Astrocyte (in vitro differentiated cells and primary cell): Measurements from ENCODE around the gene PTPN3. TPM values are rescaled to one million over a fixed set of nuclear protein-coding genes. Genes with fewer than 3 reads are reported as not detected.
A peak's percentile ranks its signal among the peaks of the same experiment; 100 is the strongest.

Experiments
- DNase-seq: peaks from one replicate; pipeline ENCODE4 v3.0.0-alpha.2; 2010; ENCODE audit warnings: low read depth
- FAIRE-seq: peaks from 2 replicates; lab custom pipeline; 2011; peaks lifted over from hg19 to GRCh38; lab: Jason Lieb, UNC
- H2AFZ ChIP-seq: 2 replicates; pipeline ENCODE4 v1.6.0; 2012; ENCODE audit warnings: low read depth, low read length, inconsistent platforms
- H3K27ac ChIP-seq: 2 replicates; pipeline ENCODE4 v1.5.1; 2011; ENCODE audit warnings: low read depth, low read length, inconsistent platforms
- H3K27me3 ChIP-seq: 2 replicates; pipeline ENCODE4 v1.6.0; 2011; ENCODE audit warnings: low read length, inconsistent platforms; ENCODE audit not compliant: insufficient read depth
- H3K36me3 ChIP-seq: 2 replicates; pipeline ENCODE4 v1.5.1; 2011; ENCODE audit warnings: low read length, inconsistent platforms; ENCODE audit not compliant: insufficient read depth
- H3K4me1 ChIP-seq: 2 replicates; pipeline ENCODE4 v1.5.1; 2011; ENCODE audit warnings: low read length, inconsistent platforms; ENCODE audit not compliant: insufficient read depth
- H3K4me2 ChIP-seq: 2 replicates; pipeline ENCODE4 v1.6.0; 2012; ENCODE audit warnings: low read length, inconsistent platforms
- H3K4me3 ChIP-seq: 2 replicates; pipeline ENCODE4 v1.5.1; 2011; ENCODE audit warnings: low read depth, mild to moderate bottlenecking, low read length, inconsistent platforms; ENCODE audit not compliant: insufficient read depth
- H3K79me2 ChIP-seq: 2 replicates; pipeline ENCODE4 v1.6.0; 2012; ENCODE audit warnings: mild to moderate bottlenecking, low read length, inconsistent platforms; ENCODE audit not compliant: insufficient read depth
- H3K9ac ChIP-seq: 2 replicates; pipeline ENCODE4 v1.6.0; 2012; ENCODE audit warnings: mild to moderate bottlenecking, low read length, inconsistent platforms
- H3K9me3 ChIP-seq: 2 replicates; pipeline ENCODE4 v1.5.1; 2012; ENCODE audit warnings: low read depth, mild to moderate bottlenecking, low read length, inconsistent platforms; ENCODE audit not compliant: insufficient read depth
- H4K20me1 ChIP-seq: 2 replicates; pipeline ENCODE4 v1.6.0; 2012; ENCODE audit warnings: low read length, inconsistent platforms; ENCODE audit not compliant: insufficient read depth
- H3K27ac Mint-ChIP-seq: one replicate; pipeline ENCODE4 v1.8.0; 2021; ENCODE audit warnings: mild to moderate bottlenecking, mixed read lengths; ENCODE audit not compliant: unreplicated experiment
- H3K27me3 Mint-ChIP-seq: one replicate; pipeline ENCODE4 v1.8.0; 2021; ENCODE audit warnings: low read depth, mixed read lengths; ENCODE audit not compliant: unreplicated experiment
- H3K36me3 Mint-ChIP-seq: one replicate; pipeline ENCODE4 v1.8.0; 2021; ENCODE audit warnings: low read depth, mixed read lengths; ENCODE audit not compliant: unreplicated experiment
- H3K4me1 Mint-ChIP-seq: one replicate; pipeline ENCODE4 v1.8.0; 2021; ENCODE audit warnings: low read depth, mixed read lengths; ENCODE audit not compliant: unreplicated experiment
- H3K4me3 Mint-ChIP-seq: one replicate; pipeline ENCODE4 v1.8.0; 2021; ENCODE audit warnings: mild to moderate bottlenecking, moderate library complexity, mixed read lengths; ENCODE audit not compliant: unreplicated experiment
- H3K9me3 Mint-ChIP-seq: one replicate; pipeline ENCODE4 v1.8.0; 2021; ENCODE audit warnings: mild to moderate bottlenecking, mixed read lengths; ENCODE audit not compliant: unreplicated experiment
- EZH2 ChIP-seq: IDR thresholded peaks from 2 replicates; pipeline ENCODE4 v1.6.1; 2012; ENCODE audit warnings: mild to moderate bottlenecking, low read length, inconsistent platforms; ENCODE audit not compliant: insufficient read depth
- total RNA-seq: library from RNA; stranded (reverse); gene quantifications from 2 replicates; pipeline ENCODE4 v1.2.1, GENCODE V29; 2021
- TF ChIP-seq, protein P1 (sequence below): IDR thresholded peaks from 2 replicates; pipeline ENCODE4 v1.5.1; 2011; ENCODE audit warnings: low read depth, mild to moderate bottlenecking, inconsistent platforms, low read length, moderate library complexity; ENCODE audit not compliant: insufficient read depth

PTPN3 gene
- total RNA-seq, 1 donor from 2014 or later, result 1.1 TPM

DNA sequence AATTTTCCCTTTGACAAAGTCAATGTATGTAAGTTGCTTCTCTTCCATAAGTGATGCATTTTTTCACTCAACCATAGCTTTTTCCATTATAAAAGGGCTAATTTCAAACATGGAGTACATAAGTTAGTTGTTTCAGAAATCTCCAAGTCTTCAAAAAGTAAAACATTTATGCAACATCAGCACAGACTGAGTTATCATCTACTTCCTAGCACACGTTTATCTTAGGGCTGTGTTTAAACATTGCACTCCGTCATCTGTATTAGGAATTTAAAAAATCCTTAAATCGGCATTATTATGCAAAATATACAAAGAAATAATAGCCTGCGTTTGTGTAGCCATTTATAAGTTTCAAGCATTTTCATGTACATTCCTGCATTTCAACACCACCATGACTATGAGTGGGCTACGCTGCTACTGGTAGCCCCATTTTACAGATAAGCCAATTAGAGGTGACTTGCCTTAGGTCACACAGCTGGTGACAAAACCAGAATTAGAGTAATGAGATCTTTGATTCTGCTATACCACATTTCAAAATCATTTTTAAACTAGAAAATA lies 43.4 kb downstream of the PTPN3 start:
- no peaks in the 10 kb centered on the region for H3K36me3 ChIP-seq
- no peak for DNase-seq
- H3K27me3 ChIP-seq, result no peaks in the 10 kb centered on the region
- H3K79me2 ChIP-seq, result no peaks in the 10 kb centered on the region
- Mint-ChIP-seq H3K9me3 (no peaks in the 10 kb centered on the region), H3K36me3 (no peaks in the 10 kb centered on the region), H3K4me3 (no peak overlapping the region), H3K27ac (no peak overlapping the region), H3K4me1 (peaks cover 12% of the 10 kb centered on the region), H3K27me3 (peaks cover under 1% of the 10 kb centered on the region)
- no peak overlapping the region for H3K9ac ChIP-seq
- no peak for TF ChIP-seq EZH2
- TF ChIP-seq, protein P1, sequence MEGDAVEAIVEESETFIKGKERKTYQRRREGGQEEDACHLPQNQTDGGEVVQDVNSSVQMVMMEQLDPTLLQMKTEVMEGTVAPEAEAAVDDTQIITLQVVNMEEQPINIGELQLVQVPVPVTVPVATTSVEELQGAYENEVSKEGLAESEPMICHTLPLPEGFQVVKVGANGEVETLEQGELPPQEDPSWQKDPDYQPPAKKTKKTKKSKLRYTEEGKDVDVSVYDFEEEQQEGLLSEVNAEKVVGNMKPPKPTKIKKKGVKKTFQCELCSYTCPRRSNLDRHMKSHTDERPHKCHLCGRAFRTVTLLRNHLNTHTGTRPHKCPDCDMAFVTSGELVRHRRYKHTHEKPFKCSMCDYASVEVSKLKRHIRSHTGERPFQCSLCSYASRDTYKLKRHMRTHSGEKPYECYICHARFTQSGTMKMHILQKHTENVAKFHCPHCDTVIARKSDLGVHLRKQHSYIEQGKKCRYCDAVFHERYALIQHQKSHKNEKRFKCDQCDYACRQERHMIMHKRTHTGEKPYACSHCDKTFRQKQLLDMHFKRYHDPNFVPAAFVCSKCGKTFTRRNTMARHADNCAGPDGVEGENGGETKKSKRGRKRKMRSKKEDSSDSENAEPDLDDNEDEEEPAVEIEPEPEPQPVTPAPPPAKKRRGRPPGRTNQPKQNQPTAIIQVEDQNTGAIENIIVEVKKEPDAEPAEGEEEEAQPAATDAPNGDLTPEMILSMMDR, result no peak
- H3K4me2 ChIP-seq, result no peak overlapping the region
- FAIRE-seq, result no peak
- no peak overlapping the region for H3K4me3 ChIP-seq
- no peaks in the 10 kb centered on the region for H4K20me1 ChIP-seq
- no peak overlapping the region for H2AFZ ChIP-seq
- H3K9me3 ChIP-seq, result no peaks in the 10 kb centered on the region
- H3K27ac ChIP-seq, result no peak overlapping the region
- no peaks in the 10 kb centered on the region for H3K4me1 ChIP-seq

DNA sequence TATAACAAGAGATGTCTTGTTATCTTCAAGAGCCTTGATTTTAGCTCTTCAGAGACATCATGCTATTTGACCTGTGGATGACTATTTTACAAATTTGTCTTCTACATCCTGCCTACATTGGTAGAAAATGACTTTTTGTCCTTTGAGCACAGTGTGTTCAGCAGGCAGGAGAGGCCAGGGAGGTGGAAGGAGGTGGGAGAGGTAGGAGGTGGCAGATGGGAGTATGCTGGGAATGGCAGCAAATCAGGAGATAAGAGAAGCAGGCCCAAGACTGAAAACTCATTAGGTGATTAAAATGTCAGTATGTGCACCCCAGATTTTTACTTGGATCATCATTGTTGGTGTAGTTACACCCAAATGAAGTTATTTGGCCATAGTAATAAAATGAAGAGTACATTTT lies 44.1 kb downstream of the PTPN3 start:
- FAIRE-seq (no peak), DNase-seq (no peak)
- Histone ChIP-seq H3K27ac (no peak overlapping the region), H3K9ac (no peak overlapping the region), H3K4me3 (no peak overlapping the region), H3K4me1 (no peaks in the 10 kb centered on the region), H3K9me3 (no peaks in the 10 kb centered on the region), H3K27me3 (no peaks in the 10 kb centered on the region), H4K20me1 (no peaks in the 10 kb centered on the region), H3K4me2 (no peak overlapping the region), H3K79me2 (no peaks in the 10 kb centered on the region), H2AFZ (no peak overlapping the region), H3K36me3 (no peaks in the 10 kb centered on the region)
- Mint-ChIP-seq H3K4me1 (peaks cover 14% of the 10 kb centered on the region), H3K9me3 (no peaks in the 10 kb centered on the region), H3K4me3 (no peak overlapping the region), H3K27ac (no peak overlapping the region), H3K36me3 (no peaks in the 10 kb centered on the region), H3K27me3 (no peaks in the 10 kb centered on the region)
- TF ChIP-seq, protein P1, result no peak
- TF ChIP-seq EZH2, result no peak

DNA sequence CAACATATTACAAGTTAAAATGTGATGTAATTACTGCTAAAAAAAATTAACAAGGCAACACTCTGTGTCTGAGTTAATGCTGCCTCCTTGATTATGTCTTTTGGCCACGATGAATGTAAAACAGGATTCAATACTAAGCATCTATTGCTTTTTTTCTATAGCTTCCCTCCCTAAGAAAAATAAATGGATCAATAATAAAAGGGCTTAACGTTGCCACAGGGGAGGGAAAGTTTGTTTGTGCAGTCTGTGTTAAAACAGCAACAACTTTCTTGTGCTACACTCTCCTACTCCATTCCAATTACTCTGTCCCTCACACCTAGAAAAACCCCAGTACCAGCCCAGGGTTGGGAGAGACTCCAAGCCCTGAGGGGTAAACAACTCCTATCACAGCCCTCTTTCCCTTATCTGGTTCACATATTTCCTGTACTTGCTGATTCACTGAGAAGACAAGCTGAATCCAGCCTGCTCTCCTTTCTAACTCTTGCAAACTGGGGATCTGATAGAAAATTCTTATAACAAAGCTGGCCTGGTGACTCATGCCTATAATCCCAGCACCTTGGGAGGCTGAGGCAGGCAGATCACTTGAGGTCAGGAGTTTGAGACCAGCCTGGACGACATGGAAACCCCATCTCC lies 44.8 kb downstream of the PTPN3 start:
- H3K36me3 Mint-ChIP-seq, result no peaks in the 10 kb centered on the region
- TF ChIP-seq, protein P1, result no peak
- no peak for TF ChIP-seq EZH2
- no peaks in the 10 kb centered on the region for H3K9me3 ChIP-seq
- no peak overlapping the region for H3K4me3 ChIP-seq
- H3K79me2 ChIP-seq, result no peaks in the 10 kb centered on the region
- H4K20me1 ChIP-seq, result no peaks in the 10 kb centered on the region
- no peaks in the 10 kb centered on the region for H3K27me3 ChIP-seq
- no peak for FAIRE-seq
- H2AFZ ChIP-seq, result no peak overlapping the region
- H3K27me3 Mint-ChIP-seq, result no peaks in the 10 kb centered on the region
- H3K4me2 ChIP-seq, result no peak overlapping the region
- no peaks in the 10 kb centered on the region for H3K9me3 Mint-ChIP-seq
- no peaks in the 10 kb centered on the region for H3K36me3 ChIP-seq
- no peak overlapping the region for H3K4me3 Mint-ChIP-seq
- peaks cover 2% of the 10 kb centered on the region for H3K4me1 ChIP-seq
- peak overlapping the region; percentile 82 for H3K27ac Mint-ChIP-seq
- H3K27ac ChIP-seq, result no peak overlapping the region
- H3K4me1 Mint-ChIP-seq, result peaks cover 18% of the 10 kb centered on the region
- H3K9ac ChIP-seq, result no peak overlapping the region
- peak; percentile 80 for DNase-seq
